GM18520 (cell line): Measurements from ENCODE around the gene KIAA0232.

Experiments
- ATAC-seq: cut with Tn5 transposase; IDR thresholded peaks from one replicate; pipeline ENCODE4 v1.9.1; 2021; ENCODE audit not compliant: unreplicated experiment

Gene KIAA0232

GRCh38 chr4:6913350-6913905, 130.9 kb downstream of the KIAA0232 start:
- ATAC-seq = no peak

GRCh38 chr4:6914448-6914847, 131.9 kb downstream of the KIAA0232 start:
- no peak for ATAC-seq

DNA sequence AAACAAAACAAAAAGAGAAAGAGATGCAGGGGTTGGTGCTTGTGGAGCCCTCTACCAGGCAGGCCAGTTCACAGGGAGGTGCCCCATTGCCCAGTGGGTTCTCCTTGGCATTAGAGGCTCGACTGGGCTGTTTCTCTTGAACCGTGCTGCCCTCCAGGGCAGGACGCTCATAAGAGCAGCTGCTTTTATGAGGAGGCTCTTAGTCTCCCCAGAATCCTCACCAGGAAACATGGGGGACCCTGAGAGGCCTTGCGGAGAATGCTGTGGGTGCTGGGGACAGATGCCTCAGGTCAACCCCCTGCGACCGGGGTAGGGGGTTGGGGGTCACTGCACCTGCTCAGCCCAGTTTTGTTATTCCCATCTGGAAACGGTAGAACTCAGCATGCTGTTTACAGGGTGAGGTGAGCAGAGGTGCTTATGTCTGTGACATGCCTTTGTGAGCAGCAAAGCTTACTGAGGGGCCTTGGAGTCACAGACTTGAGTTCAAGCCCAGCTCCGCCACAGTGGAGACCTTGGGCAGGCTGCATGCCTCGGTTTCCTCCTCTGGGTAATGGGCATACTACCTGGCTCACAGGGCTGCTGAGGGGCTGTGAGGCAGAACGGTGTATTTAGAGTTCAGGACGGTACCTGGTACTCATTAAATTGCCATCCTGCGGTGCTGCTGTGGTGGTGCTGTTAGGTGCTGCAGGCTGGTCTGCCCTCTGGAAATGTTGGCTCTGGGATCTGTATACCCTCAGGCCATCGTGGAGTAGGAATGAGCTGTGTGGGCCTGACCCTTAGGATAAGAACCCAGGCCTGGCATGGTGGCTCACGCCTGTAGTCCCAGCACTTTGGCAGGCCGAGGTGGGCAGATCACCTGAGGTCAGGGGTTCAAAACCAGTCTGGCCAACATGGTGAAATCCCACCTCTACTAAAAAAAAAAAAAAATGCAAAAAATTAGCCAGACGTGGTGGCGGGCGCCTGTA, 132.8 kb downstream of the KIAA0232 start:
- ATAC-seq = no peak

DNA sequence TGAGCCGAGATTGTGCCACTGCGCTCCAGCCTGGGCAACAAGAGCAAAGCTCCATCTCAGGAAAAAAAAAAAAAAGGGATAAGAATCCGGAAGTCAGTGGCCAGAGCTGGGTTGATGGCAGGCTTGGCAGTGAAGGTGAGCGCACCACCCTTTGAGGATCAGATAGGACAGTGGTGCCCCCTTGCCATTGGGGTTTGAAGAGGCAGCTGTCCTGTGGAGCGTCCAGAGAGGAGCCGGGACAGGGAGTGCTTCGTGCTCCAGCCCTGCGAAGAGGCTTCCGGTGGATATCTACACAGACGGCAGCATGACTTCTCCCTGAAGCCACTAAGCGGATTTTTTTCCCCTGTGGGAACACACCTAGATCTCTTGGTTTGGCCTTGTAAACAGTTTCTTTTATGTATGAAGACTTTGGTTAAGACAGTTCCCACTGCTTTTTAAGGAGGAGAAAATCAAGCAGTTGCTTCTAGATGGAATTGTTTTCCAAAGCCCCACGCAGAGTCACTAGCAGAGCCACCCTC, 133.6 kb downstream of the KIAA0232 start:
- ATAC-seq = no peak

- no peak for ATAC-seq
These were observed 134.3 kb downstream of the KIAA0232 start for GRCh38 chr4:6916587-6917460.

DNA sequence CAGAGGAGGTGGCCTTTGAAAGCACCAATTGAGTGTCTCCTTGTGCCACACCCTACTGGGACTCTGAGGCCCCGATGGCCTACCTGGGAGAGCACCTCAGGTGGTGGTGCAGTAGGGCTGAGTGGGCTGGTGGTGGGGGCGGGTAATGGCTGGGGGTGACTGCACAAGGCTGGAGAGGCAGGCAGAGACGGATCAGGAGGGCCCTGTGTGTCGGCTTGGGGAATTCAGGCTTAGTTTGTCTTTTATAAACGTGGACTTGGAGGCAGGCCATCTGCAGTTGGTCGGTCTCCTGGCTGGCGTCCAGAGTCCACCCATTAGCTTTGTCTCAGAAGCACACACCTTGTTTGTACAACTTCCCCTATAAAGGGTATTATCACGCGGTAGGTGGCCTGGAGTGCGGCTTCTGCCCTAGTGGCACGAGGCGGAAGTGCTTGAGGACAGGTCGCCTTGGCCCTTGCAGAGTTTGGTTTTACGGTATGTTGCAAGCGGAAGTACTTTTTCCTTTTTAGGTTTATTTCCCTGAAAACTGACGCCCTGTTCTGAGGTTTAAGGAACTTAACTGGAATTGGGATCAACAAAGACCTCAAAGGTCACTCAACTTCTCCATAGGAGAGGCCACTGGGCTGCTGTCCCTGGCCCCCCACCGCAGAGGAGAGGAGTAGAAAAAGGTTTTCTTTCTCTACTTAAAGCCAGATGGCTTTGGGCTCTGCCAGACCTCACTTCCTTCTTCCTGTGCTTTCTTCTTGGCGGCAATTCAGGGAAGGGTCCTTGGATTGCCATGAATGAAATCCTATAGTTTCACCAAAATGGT, 135.1 kb downstream of the KIAA0232 start:
- no peak for ATAC-seq

- ATAC-seq = no peak
These were observed 135.8 kb downstream of the KIAA0232 start for GRCh38 chr4:6918338-6918737.

GRCh38 chr4:6920171-6920570, 137.6 kb downstream of the KIAA0232 start:
- ATAC-seq = no peak

DNA sequence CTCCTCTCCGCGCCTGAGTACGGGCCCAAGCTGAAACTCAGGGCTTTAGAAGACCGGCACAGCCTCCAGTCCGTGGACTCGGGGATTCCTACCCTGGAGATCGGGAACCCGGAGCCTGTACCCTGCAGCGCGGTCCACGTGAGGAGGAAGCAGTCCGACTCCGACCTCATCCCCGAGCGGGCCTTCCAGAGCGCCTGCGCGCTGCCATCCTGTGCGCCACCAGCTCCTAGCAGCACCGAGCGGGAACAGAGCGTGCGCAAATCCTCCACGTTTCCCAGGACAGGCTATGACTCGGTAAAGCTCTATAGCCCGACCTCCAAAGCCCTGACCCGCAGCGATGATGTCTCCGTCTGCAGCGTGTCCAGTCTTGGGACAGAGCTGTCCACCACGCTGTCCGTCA, 141.0 kb downstream of the KIAA0232 start:
- ATAC-seq = no peak

DNA sequence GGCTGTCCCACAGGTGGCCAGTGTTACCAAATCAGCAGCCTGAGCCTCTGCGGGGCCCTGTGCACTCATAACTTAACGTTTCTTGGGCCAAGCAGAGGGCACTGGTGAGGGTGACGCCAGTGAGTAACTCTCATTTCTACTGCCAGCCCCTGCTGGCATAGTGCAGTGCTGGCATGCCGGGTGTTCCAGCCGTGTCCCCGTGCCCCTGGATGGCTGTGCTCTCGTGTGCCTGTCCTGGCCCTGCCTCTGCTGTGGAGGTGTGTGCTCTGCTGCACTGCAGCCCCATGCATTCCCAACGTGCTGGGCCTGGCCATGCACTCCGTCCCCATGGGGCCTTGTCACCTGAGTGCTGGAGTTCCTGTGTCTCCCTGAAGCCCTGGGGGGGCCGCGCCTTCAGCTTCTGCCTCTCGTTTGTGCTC, 141.8 kb downstream of the KIAA0232 start:
- no peak for ATAC-seq

GRCh38 chr4:6925357-6925836, 142.9 kb downstream of the KIAA0232 start:
- ATAC-seq = no peak

GRCh38 chr4:6926081-6926480, 143.6 kb downstream of the KIAA0232 start:
- ATAC-seq = no peak

- no peak for ATAC-seq
These were observed 144.4 kb downstream of the KIAA0232 start for GRCh38 chr4:6926681-6927478.

DNA sequence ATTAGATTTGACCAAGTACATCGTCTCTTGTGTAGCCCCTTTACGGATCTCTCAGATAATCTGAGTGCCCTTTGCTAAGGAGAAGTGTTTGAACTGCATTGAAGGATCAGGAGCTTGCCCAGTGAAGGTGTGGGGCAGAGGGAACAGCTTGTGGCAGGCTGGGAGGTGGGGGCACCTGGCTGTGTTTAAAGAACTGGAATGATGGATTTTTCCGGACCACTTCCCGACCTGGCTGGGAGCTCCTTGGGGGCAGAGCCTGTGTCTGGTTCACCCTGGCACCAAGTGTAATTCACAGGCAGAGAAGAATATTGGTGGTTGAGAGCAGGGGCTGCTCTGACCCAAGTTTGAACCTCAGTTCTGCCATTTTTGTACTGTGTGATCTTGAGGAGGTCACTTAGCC, 145.6 kb downstream of the KIAA0232 start:
- ATAC-seq = no peak

GRCh38 chr4:6929339-6929811, 146.8 kb downstream of the KIAA0232 start:
- ATAC-seq = no peak

- no peak for ATAC-seq
These were observed 147.4 kb downstream of the KIAA0232 start for GRCh38 chr4:6929812-6930464.

- no peak for ATAC-seq
These were observed 149.9 kb downstream of the KIAA0232 start for GRCh38 chr4:6932475-6932874.

GRCh38 chr4:6932918-6933317, 150.4 kb downstream of the KIAA0232 start:
- ATAC-seq = no peak
